K562 (cell line): Measurements from ENCODE around the gene LGSN. TPM values are rescaled to one million over a fixed set of nuclear protein-coding genes. Genes with fewer than 3 reads are reported as not detected.

Experiments
- ATAC-seq: fragments of 200-7000 bp; cut with Tn5 transposase; 3 replicates; pipeline ENCODE4 v1.9.1; 2020; ENCODE audit warnings: moderate library complexity
- BruUV-seq: library from RNA; stranded (reverse); fragments of 400-500 nt; replicated peaks from 2 replicates; lab custom pipeline; 2021; lab: Mats Ljungman, UMichigan
- CTCF ChIA-PET: fragments of 300-600 bp; formaldehyde crosslinking; extraction: SDS; loops from one replicate; lab custom pipeline; 2021; ENCODE audit warnings: low intra/inter-chr PET ratio; lab: Yijun Ruan, JAX
- POLR2A ChIA-PET: fragments of 300-600, 350-650 bp; sonication (Branson Sonifier 250); formaldehyde crosslinking; extraction: SDS; loops from one replicate; lab custom pipeline; 2021; ENCODE audit warnings: antibody characterized with exemption, inconsistent platforms; lab: Yijun Ruan, JAX
- DNase-seq, 4 experiments: peaks; one replicate each; pipeline versions ENCODE4 v3.0.0 to v3.0.0-alpha.2; 2011 to 2018; ENCODE audit warnings: low spot score in 3 of 4, mixed read lengths in 3 of 4; ENCODE audit errors: extremely low read depth in 1 of 4
- FAIRE-seq: peaks from 2 replicates; lab custom pipeline; 2011; peaks lifted over from hg19 to GRCh38; lab: Jason Lieb, UNC
- H2AFZ ChIP-seq: 2 replicates; pipeline ENCODE4 v1.6.0; 2011; ENCODE audit warnings: low read depth, low read length, control low read depth, inconsistent platforms
- H3K27ac ChIP-seq: fragments of 200-600 bp; 3 replicates; pipeline ENCODE4 v1.8.0; 2011; ENCODE audit warnings: low read depth, mild to moderate bottlenecking, control low read depth, inconsistent platforms, low read length, moderate library complexity, mixed read lengths; ENCODE audit errors: extremely low read depth
- H3K27me3 ChIP-seq, 2 experiments: fragments of 300-600 bp in 1 of 2; 2 replicates in 1 of 2; 3 replicates in 1 of 2; pipeline versions ENCODE4 v1.6.0 to v1.8.0; 2011; ENCODE audit warnings: inconsistent platforms in 2 of 2, low read length in 2 of 2, mild to moderate bottlenecking in 1 of 2, mixed read lengths in 1 of 2, moderate library complexity in 1 of 2; ENCODE audit not compliant: control insufficient read depth in 2 of 2, insufficient read depth in 2 of 2
- H3K36me3 ChIP-seq: fragments of 300-600 bp; 3 replicates; pipeline ENCODE4 v1.8.0; 2011; ENCODE audit warnings: mild to moderate bottlenecking, low read length, inconsistent platforms; ENCODE audit not compliant: control insufficient read depth, insufficient read depth
- H3K4me1 ChIP-seq, 2 experiments: fragments of 200-600 bp in 1 of 2; replicated peaks in 1 of 2; 2 replicates in 1 of 2; 3 replicates in 1 of 2; pipeline versions ENCODE4 v1.5.1 to v1.8.0; 2011; ENCODE audit warnings: inconsistent platforms in 2 of 2, low read length in 2 of 2, mild to moderate bottlenecking in 1 of 2, mixed read lengths in 1 of 2, moderate library complexity in 1 of 2; ENCODE audit not compliant: control insufficient read depth in 2 of 2, insufficient read depth in 2 of 2
- H3K4me2 ChIP-seq: 2 replicates; pipeline ENCODE4 v1.6.1; 2011; ENCODE audit warnings: low read length, control low read depth, inconsistent platforms, mixed read lengths; ENCODE audit not compliant: insufficient read depth
- H3K4me3 ChIP-seq: fragments of 200-600 bp; sonication (generic), shearing (Covaris generic); 2 replicates; pipeline ENCODE4 v1.5.1; 2016; ENCODE audit warnings: control low read depth, inconsistent platforms
- H3K79me2 ChIP-seq: fragments of 200-600 bp; 3 replicates; pipeline ENCODE4 v1.8.0; 2011; ENCODE audit warnings: low read length, inconsistent platforms; ENCODE audit not compliant: control insufficient read depth, insufficient read depth
- H3K9ac ChIP-seq, 2 experiments: 2 replicates each; pipeline versions ENCODE4 v1.6.0 to v1.6.1; 2011; ENCODE audit warnings: low read depth in 2 of 2, low read length in 2 of 2, control low read depth in 1 of 2, inconsistent platforms in 1 of 2, mild to moderate bottlenecking in 1 of 2, mixed read lengths in 1 of 2; ENCODE audit not compliant: insufficient read depth in 1 of 2
- H3K9me1 ChIP-seq: one replicate; pipeline ENCODE4 v1.6.0; 2011; ENCODE audit warnings: inconsistent platforms, mild to moderate bottlenecking, low read length, moderate library complexity; ENCODE audit not compliant: control insufficient read depth, insufficient read depth
- H3K9me3 ChIP-seq: replicated peaks from 2 replicates; pipeline ENCODE4 v1.5.1; 2011; ENCODE audit warnings: low read depth, low read length, inconsistent platforms; ENCODE audit not compliant: control insufficient read depth, insufficient read depth
- H4K20me1 ChIP-seq: replicated peaks from 2 replicates; pipeline ENCODE4 v1.6.1; 2011; ENCODE audit warnings: low read length, inconsistent platforms, mixed read lengths; ENCODE audit not compliant: control insufficient read depth, insufficient read depth
- BRF2 ChIP-seq: IDR thresholded peaks from 3 replicates; pipeline ENCODE4 v1.6.1; 2011; ENCODE audit warnings: borderline replicate concordance, mild to moderate bottlenecking; ENCODE audit not compliant: insufficient read length, insufficient read depth
- DACH1 ChIP-seq: fragments of 450-650 bp; IDR thresholded peaks from 2 replicates; pipeline ENCODE4 v1.6.1; 2018; ENCODE audit not compliant: partially characterized antibody
- DPF2 ChIP-seq: fragments of 450-650 bp; IDR thresholded peaks from 2 replicates; pipeline ENCODE4 v1.6.1; 2016
- EHMT2 ChIP-seq: fragments of 450-650 bp; IDR thresholded peaks from 2 replicates; pipeline ENCODE4 v1.6.1; 2018; ENCODE audit warnings: antibody characterized with exemption
- ESRRA ChIP-seq: fragments of 450-650 bp; IDR thresholded peaks from 2 replicates; pipeline ENCODE4 v1.6.1; 2014; ENCODE audit warnings: low read depth, mild to moderate bottlenecking, moderate library complexity, borderline replicate concordance
- GATAD2B ChIP-seq: fragments of 450-650 bp; IDR thresholded peaks from 2 replicates; pipeline ENCODE4 v1.6.1; 2017; ENCODE audit warnings: mild to moderate bottlenecking, borderline replicate concordance
- HINFP ChIP-seq: fragments of 450-650 bp; conservative IDR thresholded peaks from 2 replicates; pipeline ENCODE4 v1.6.1; 2016; ENCODE audit warnings: missing genetic modification characterization, low read depth, mild to moderate bottlenecking, control low read depth, missing compliant biosample characterization
- JUNB ChIP-seq: fragments of 450-650 bp; formaldehyde crosslinking; conservative IDR thresholded peaks from 2 replicates; pipeline ENCODE4 v1.4.0; 2020; ENCODE audit warnings: mild to moderate bottlenecking
- KDM2B ChIP-seq: fragments of 250-450 bp; sonication (Bioruptor Pico); IDR thresholded peaks from 2 replicates; pipeline ENCODE4 v1.8.0; 2021; ENCODE audit warnings: mild to moderate bottlenecking, moderate library complexity
- RBM22 ChIP-seq: fragments of 200-400 bp; formaldehyde crosslinking; IDR thresholded peaks from 2 replicates; pipeline ENCODE4 v1.6.1; 2018; ENCODE audit warnings: low read length, low read depth; ENCODE audit not compliant: poor library complexity, severe bottlenecking
- SETDB1 ChIP-seq: IDR thresholded peaks from one replicate; pipeline ENCODE4 v1.6.1; 2012; ENCODE audit warnings: low read length, control low read depth, inconsistent platforms
- SMARCB1 ChIP-seq: IDR thresholded peaks from 2 replicates; pipeline ENCODE4 v1.6.1; 2011; ENCODE audit warnings: improper control_type of control experiment, low read depth; ENCODE audit not compliant: insufficient read length
- SNAPC5 ChIP-seq: fragments of 250-450 bp; sonication (Bioruptor Pico); IDR thresholded peaks from 2 replicates; pipeline ENCODE4 v1.8.0; 2021; ENCODE audit warnings: moderate library complexity, mild to moderate bottlenecking, inconsistent platforms
- TCF7 ChIP-seq: sonication (generic); IDR thresholded peaks from 2 replicates; pipeline ENCODE4 v1.6.1; 2016; ENCODE audit warnings: antibody characterized with exemption, borderline replicate concordance
- ZKSCAN8 ChIP-seq: fragments of 200-800 bp; sonication (Bioruptor generic); IDR thresholded peaks from 2 replicates; pipeline ENCODE4 v1.6.1; 2016; ENCODE audit warnings: missing genetic modification characterization, missing compliant biosample characterization
- ZNF12 ChIP-seq: sonication (generic); formaldehyde crosslinking; IDR thresholded peaks from 2 replicates; pipeline ENCODE4 v1.4.0; 2020; ENCODE audit warnings: mild to moderate bottlenecking, missing genetic modification reagents
- ZNF263 ChIP-seq: sonication (generic); formaldehyde crosslinking; IDR thresholded peaks from 2 replicates; pipeline ENCODE4 v1.8.0; 2022; ENCODE audit warnings: mild to moderate bottlenecking, missing genetic modification reagents, borderline replicate concordance
- ZNF431 ChIP-seq: sonication (generic); formaldehyde crosslinking; IDR thresholded peaks from 2 replicates; pipeline ENCODE4 v1.8.0; 2022; ENCODE audit warnings: mild to moderate bottlenecking, missing genetic modification reagents
- ZNF717 ChIP-seq: fragments of 250-450 bp; sonication (Bioruptor Pico); IDR thresholded peaks from 2 replicates; pipeline ENCODE4 v1.5.0; 2021
- ZNF766 ChIP-seq: fragments of 200-800 bp; sonication (Bioruptor generic); conservative IDR thresholded peaks from 2 replicates; pipeline ENCODE4 v1.6.1; 2016; ENCODE audit warnings: missing genetic modification characterization, missing compliant biosample characterization
- in situ Hi-C: fragments of 300-500 bp; cut with MboI; formaldehyde crosslinking; loops from 4 replicates; pipeline ENCODE4 v1.15.0; 2018; ENCODE audit warnings: inconsistent platforms, mixed read lengths
- intact Hi-C: fragments of 100-400 bp; cut with micrococcal nuclease; formaldehyde crosslinking; loops from 2 replicates; pipeline ENCODE4 v1.14.2; 2022
- polyA plus RNA-seq, 8 experiments: library from polyadenylated mRNA; depleted of rRNA in 4 of 8; stranded (reverse) in 5 of 8; unstranded in 3 of 8; fragments of >200 nt; fragmentation: Nextera tagmentation in 2 of 8; fragmentation: Illumina TruSeq in 1 of 8; extraction: Ambion mirVana in 2 of 8; extraction: Trizol in 1 of 8; gene quantifications; 2 replicates each; pipeline versions ENCODE4 v1.2.1 to v1.2.3, GENCODE V29; 2011 to 2014; ENCODE audit warnings: inconsistent platforms in 1 of 8, missing spikeins in 1 of 8
- total RNA-seq, 7 experiments: library from RNA; depleted of rRNA in 6 of 7; stranded (reverse); fragments of >200 nt in 6 of 7; fragmentation: Illumina TruSeq in 2 of 7; extraction: Trizol in 2 of 7; gene quantifications; 2 replicates each; pipeline versions ENCODE4 v1.2.1 to v1.2.3, GENCODE V29; 2011 to 2021; ENCODE audit warnings: low replicate concordance in 1 of 7

The LGSN gene
- total and polyA plus RNA-seq, 9 of the 15 experiments (the other 6 are each of a cell fraction or from before 2014, with no cell fraction given), result 0.01 TPM; not detected in 8

- TF ChIP-seq ZNF263 (CRISPR knock-in tag) (no peak), DACH1 (no peak)
- TF ChIP-seq, all 486 proteins: peak for 0
Measured at GRCh38 chr6:63305277-63305676, 14.5 kb downstream of the LGSN start (continued).

GRCh38 chr6:63303476-63303875 lies 16.3 kb downstream of the LGSN start:
- Histone ChIP-seq H3K27ac (no peak overlapping the region), H3K9me3 (no peaks in the 10 kb centered on the region), H3K79me2 (no peaks in the 10 kb centered on the region), H3K9ac (no peak overlapping the region), H3K36me3 (no peaks in the 10 kb centered on the region), H3K4me1 (no peaks in the 10 kb centered on the region), H4K20me1 (no peaks in the 10 kb centered on the region), H2AFZ (no peak overlapping the region), H3K9me1 (no peaks in the 10 kb centered on the region), H3K4me2 (no peak overlapping the region), H3K4me3 (no peak overlapping the region), H3K27me3 (no peaks in the 10 kb centered on the region)
- POLR2A ChIA-PET, result no interaction called here
- no TSS peak for BruUV-seq
- DNase-seq (no peak), ATAC-seq (no peak), FAIRE-seq (no peak)
- TF ChIP-seq ZNF431 (CRISPR knock-in tag) (no peak), SMARCB1 (no peak), ZNF717 (CRISPR knock-in tag) (no peak), ZKSCAN8 (CRISPR knock-in tag) (no peak), RBM22 (no peak), EHMT2 (no peak), SNAPC5 (CRISPR knock-in tag) (no peak), TCF7 (no peak), DPF2 (no peak), BRF2 (no peak), GATAD2B (no peak), KDM2B (CRISPR knock-in tag) (no peak), ZNF12 (no peak), ZNF766 (CRISPR knock-in tag) (no peak), JUNB (CRISPR knock-in tag) (no peak), HINFP (tag) (no peak), SETDB1 (no peak), ESRRA (no peak)
- in situ Hi-C loops (no loop called here), intact Hi-C loops (no loop called here)
- CTCF ChIA-PET, result no interaction called here
